ENCODE data around the gene TRIM49.
"Not testable (repeated sequence)": the region's sequence is repeated elsewhere in the genome, so short reads cannot be mapped to it uniquely, and the experiment has no call there.

GRCh38 chr11:89787506-89788063, 20.8 kb downstream of the TRIM49 start:
- not testable (repeated sequence) for TF ChIP-seq STAG1 (CRISPR knock-in tag; IDR thresholded peaks at IDR 0.05); ZBTB40 (IDR thresholded peaks at IDR 0.05); ZBTB40 (CRISPR knock-in tag; IDR thresholded peaks at IDR 0.05); ZXDC (CRISPR knock-in tag; IDR thresholded peaks at IDR 0.05)

All from HepG2 (cell line).